Naive B cell (primary cell): ENCODE results near the gene ADAMTS17. TPM values are rescaled to one million over a fixed set of nuclear protein-coding genes. Genes with fewer than 3 reads are reported as not detected.

Experiments used
- ATAC-seq, 2 donors: fragments of 150-1000 bp; cut with Tn5 transposase; 2 replicates each; pipeline ENCODE4 v1.10.0; 2021; ENCODE audit warnings: low read depth in 2 of 2, mild to moderate bottlenecking in 2 of 2, moderate library complexity in 2 of 2
- DNase-seq: peaks from one replicate; pipeline ENCODE4 v3.0.0; 2022
- H3K27ac Mint-ChIP-seq, 6 donors: one replicate each; pipeline ENCODE4 v1.8.0; 2020 to 2022; ENCODE audit warnings: mild to moderate bottlenecking in 6 of 6, mixed read lengths in 6 of 6, moderate library complexity in 5 of 6, inconsistent platforms in 2 of 6
- H3K27me3 Mint-ChIP-seq, 3 donors: one replicate each; pipeline ENCODE4 v1.8.0; 2021 to 2022; ENCODE audit warnings: mixed read lengths in 3 of 3, mild to moderate bottlenecking in 1 of 3
- H3K36me3 Mint-ChIP-seq, 2 donors: one replicate each; pipeline ENCODE4 v1.8.0; 2020 to 2022; ENCODE audit warnings: mixed read lengths in 2 of 2, inconsistent platforms in 1 of 2, mild to moderate bottlenecking in 1 of 2
- H3K4me1 Mint-ChIP-seq, 3 donors: one replicate each; pipeline ENCODE4 v1.8.0; 2020 to 2022; ENCODE audit warnings: mixed read lengths in 3 of 3, inconsistent platforms in 1 of 3, mild to moderate bottlenecking in 1 of 3, moderate library complexity in 1 of 3
- H3K4me3 Mint-ChIP-seq, 8 donors: one replicate each; pipeline ENCODE4 v1.8.0; 2020 to 2022; ENCODE audit warnings: mild to moderate bottlenecking in 8 of 8, mixed read lengths in 8 of 8, moderate library complexity in 8 of 8, inconsistent platforms in 2 of 8
- H3K9me3 Mint-ChIP-seq, 7 donors: one replicate each; pipeline ENCODE4 v1.8.0; 2020 to 2022; ENCODE audit warnings: mixed read lengths in 7 of 7, mild to moderate bottlenecking in 5 of 7, inconsistent platforms in 2 of 7, moderate library complexity in 1 of 7
- polyA plus RNA-seq, 6 donors: library from polyadenylated mRNA; unstranded; fragments of 300-500 nt; fragmentation: Illumina TruSeq; gene quantifications; one replicate each; pipeline ENCODE4 v1.2.3, GENCODE V29; 2021; ENCODE audit warnings: low read depth in 6 of 6

The ADAMTS17 gene
- polyA plus RNA-seq, 6 donors from 2014 or later = not detected

- no peak overlapping the region for H3K27ac Mint-ChIP-seq
- DNase-seq = no peak
- peaks cover 43 to 68% (median 53%) of the 10 kb centered on the region in 3 donors for H3K27me3 Mint-ChIP-seq
- ATAC-seq = no peak
- H3K9me3 Mint-ChIP-seq = peaks cover 0 to 3% (median 0%) of the 10 kb centered on the region in 7 donors
- no peaks in the 10 kb centered on the region for H3K36me3 Mint-ChIP-seq
- H3K4me3 Mint-ChIP-seq = no peak overlapping the region
- H3K4me1 Mint-ChIP-seq = peaks cover 0 to 10% (median 6%) of the 10 kb centered on the region in 3 donors
These were observed 4.4 kb downstream of the ADAMTS17 start for GRCh38 chr15:100337096-100338044.

- no peak overlapping the region for H3K27ac Mint-ChIP-seq
- DNase-seq (no peak), ATAC-seq (no peak)
- no peaks in the 10 kb centered on the region for H3K36me3 Mint-ChIP-seq
- H3K9me3 Mint-ChIP-seq = peaks cover 0 to 3% (median 0%) of the 10 kb centered on the region in 7 donors
- peaks cover 0 to 10% (median 6%) of the 10 kb centered on the region in 3 donors for H3K4me1 Mint-ChIP-seq
- peaks cover 47 to 72% (median 53%) of the 10 kb centered on the region in 3 donors for H3K27me3 Mint-ChIP-seq
- no peak overlapping the region for H3K4me3 Mint-ChIP-seq
These were observed 5.7 kb downstream of the ADAMTS17 start for GRCh38 chr15:100336061-100336460.

- DNase-seq (no peak), ATAC-seq (no peak)
- Mint-ChIP-seq H3K4me3 (no peak overlapping the region), H3K27me3 (peaks cover 47 to 74% (median 53%) of the 10 kb centered on the region in 3 donors), H3K4me1 (peaks cover 0 to 9% (median 6%) of the 10 kb centered on the region in 3 donors), H3K27ac (no peak overlapping the region), H3K9me3 (peaks cover 0 to 3% (median 0%) of the 10 kb centered on the region in 7 donors), H3K36me3 (no peaks in the 10 kb centered on the region)
These were observed 6.3 kb downstream of the ADAMTS17 start for GRCh38 chr15:100335335-100335999.

GRCh38 chr15:100334905-100335304, 6.9 kb downstream of the ADAMTS17 start:
- H3K27me3 Mint-ChIP-seq = peaks cover 44 to 70% (median 49%) of the 10 kb centered on the region in 3 donors
- H3K9me3 Mint-ChIP-seq = peaks cover 0 to 3% (median 0%) of the 10 kb centered on the region in 7 donors
- H3K4me3 Mint-ChIP-seq = no peak overlapping the region
- peaks cover 0 to 6% (median 3%) of the 10 kb centered on the region in 3 donors for H3K4me1 Mint-ChIP-seq
- DNase-seq = no peak
- no peak overlapping the region for H3K27ac Mint-ChIP-seq
- no peak for ATAC-seq
- H3K36me3 Mint-ChIP-seq = no peaks in the 10 kb centered on the region

GRCh38 chr15:100334456-100334855, 7.3 kb downstream of the ADAMTS17 start:
- DNase-seq (no peak), ATAC-seq (no peak)
- peaks cover 0 to 3% (median 0%) of the 10 kb centered on the region in 3 donors for H3K4me1 Mint-ChIP-seq
- no peaks in the 10 kb centered on the region for H3K36me3 Mint-ChIP-seq
- H3K27ac Mint-ChIP-seq = no peak overlapping the region
- H3K27me3 Mint-ChIP-seq = peaks cover 44 to 66% (median 44%) of the 10 kb centered on the region in 3 donors
- H3K4me3 Mint-ChIP-seq = no peak overlapping the region
- H3K9me3 Mint-ChIP-seq = peaks cover 0 to under 1% (median 0%) of the 10 kb centered on the region in 7 donors

GRCh38 chr15:100334015-100334414, 7.8 kb downstream of the ADAMTS17 start:
- H3K36me3 Mint-ChIP-seq = no peaks in the 10 kb centered on the region
- no peak overlapping the region for H3K27ac Mint-ChIP-seq
- ATAC-seq (no peak), DNase-seq (no peak)
- H3K9me3 Mint-ChIP-seq = no peaks in the 10 kb centered on the region
- H3K4me3 Mint-ChIP-seq = no peak overlapping the region
- peaks cover 40 to 62% (median 40%) of the 10 kb centered on the region in 3 donors for H3K27me3 Mint-ChIP-seq
- no peaks in the 10 kb centered on the region for H3K4me1 Mint-ChIP-seq

- no peaks in the 10 kb centered on the region for H3K9me3 Mint-ChIP-seq
- H3K27ac Mint-ChIP-seq = no peak overlapping the region
- no peaks in the 10 kb centered on the region for H3K4me1 Mint-ChIP-seq
- ATAC-seq = no peak
- no peak overlapping the region for H3K4me3 Mint-ChIP-seq
- DNase-seq = no peak
- peaks cover 32 to 55% (median 32%) of the 10 kb centered on the region in 3 donors for H3K27me3 Mint-ChIP-seq
- no peaks in the 10 kb centered on the region for H3K36me3 Mint-ChIP-seq
These were observed 8.5 kb downstream of the ADAMTS17 start for GRCh38 chr15:100333236-100333635.

GRCh38 chr15:100332721-100333120, 9.1 kb downstream of the ADAMTS17 start:
- no peaks in the 10 kb centered on the region for H3K9me3 Mint-ChIP-seq
- peaks cover 30 to 52% (median 31%) of the 10 kb centered on the region in 3 donors for H3K27me3 Mint-ChIP-seq
- no peaks in the 10 kb centered on the region for H3K4me1 Mint-ChIP-seq
- H3K36me3 Mint-ChIP-seq = no peaks in the 10 kb centered on the region
- ATAC-seq (no peak), DNase-seq (no peak)
- peak overlapping the region in 1 of 6 donors; percentile 5 for H3K27ac Mint-ChIP-seq
- no peak overlapping the region for H3K4me3 Mint-ChIP-seq

GRCh38 chr15:100332231-100332630, 9.5 kb downstream of the ADAMTS17 start:
- Mint-ChIP-seq H3K4me3 (no peak overlapping the region), H3K4me1 (no peaks in the 10 kb centered on the region), H3K36me3 (no peaks in the 10 kb centered on the region), H3K9me3 (no peaks in the 10 kb centered on the region), H3K27ac (no peak overlapping the region), H3K27me3 (peaks cover 26 to 47% (median 31%) of the 10 kb centered on the region in 3 donors)
- ATAC-seq (no peak), DNase-seq (no peak)

- no peak overlapping the region for H3K4me3 Mint-ChIP-seq
- ATAC-seq (no peak), DNase-seq (no peak)
- peaks cover 0 to under 1% (median 0%) of the 10 kb centered on the region in 7 donors for H3K9me3 Mint-ChIP-seq
- no peak overlapping the region for H3K27ac Mint-ChIP-seq
- H3K4me1 Mint-ChIP-seq = no peaks in the 10 kb centered on the region
- peaks cover 14 to 33% (median 25%) of the 10 kb centered on the region in 3 donors for H3K27me3 Mint-ChIP-seq
- H3K36me3 Mint-ChIP-seq = no peaks in the 10 kb centered on the region
These were observed 11.1 kb downstream of the ADAMTS17 start for GRCh38 chr15:100330629-100331215.

- DNase-seq (no peak), ATAC-seq (no peak)
- Mint-ChIP-seq H3K27ac (no peak overlapping the region), H3K4me3 (no peak overlapping the region), H3K9me3 (peaks cover 0 to 6% (median 3%) of the 10 kb centered on the region in 7 donors), H3K4me1 (no peaks in the 10 kb centered on the region), H3K36me3 (no peaks in the 10 kb centered on the region), H3K27me3 (peaks cover 9 to 29% (median 20%) of the 10 kb centered on the region in 3 donors)
These were observed 11.6 kb downstream of the ADAMTS17 start for GRCh38 chr15:100330221-100330620.

GRCh38 chr15:100328796-100329195, 13.0 kb downstream of the ADAMTS17 start:
- Mint-ChIP-seq H3K27ac (no peak overlapping the region), H3K9me3 (peaks cover 0 to 8% (median 3%) of the 10 kb centered on the region in 7 donors), H3K27me3 (peaks cover 8 to 21% (median 11%) of the 10 kb centered on the region in 3 donors), H3K4me1 (no peaks in the 10 kb centered on the region), H3K4me3 (no peak overlapping the region), H3K36me3 (no peaks in the 10 kb centered on the region)
- ATAC-seq (no peak), DNase-seq (no peak)

GRCh38 chr15:100318880-100319279, 22.9 kb downstream of the ADAMTS17 start:
- H3K27ac Mint-ChIP-seq = no peak overlapping the region
- no peak for DNase-seq
- peaks cover 5 to 10% (median 8%) of the 10 kb centered on the region in 3 donors for H3K27me3 Mint-ChIP-seq
- no peak for ATAC-seq
- no peak overlapping the region for H3K4me3 Mint-ChIP-seq
- peaks cover 0 to 7% of the 10 kb centered on the region in 2 donors for H3K36me3 Mint-ChIP-seq
- H3K9me3 Mint-ChIP-seq = peaks cover 0 to 25% (median 10%) of the 10 kb centered on the region in 7 donors
- H3K4me1 Mint-ChIP-seq = no peaks in the 10 kb centered on the region
